ENCODE measurements around the gene RFX2. TPM values are rescaled to one million over a fixed set of nuclear protein-coding genes. Genes with fewer than 3 reads are reported as not detected.

The RFX2 gene
- total and polyA plus RNA-seq, 2 experiments from 2014 or later = 2.3 to 4.9 TPM

DNA sequence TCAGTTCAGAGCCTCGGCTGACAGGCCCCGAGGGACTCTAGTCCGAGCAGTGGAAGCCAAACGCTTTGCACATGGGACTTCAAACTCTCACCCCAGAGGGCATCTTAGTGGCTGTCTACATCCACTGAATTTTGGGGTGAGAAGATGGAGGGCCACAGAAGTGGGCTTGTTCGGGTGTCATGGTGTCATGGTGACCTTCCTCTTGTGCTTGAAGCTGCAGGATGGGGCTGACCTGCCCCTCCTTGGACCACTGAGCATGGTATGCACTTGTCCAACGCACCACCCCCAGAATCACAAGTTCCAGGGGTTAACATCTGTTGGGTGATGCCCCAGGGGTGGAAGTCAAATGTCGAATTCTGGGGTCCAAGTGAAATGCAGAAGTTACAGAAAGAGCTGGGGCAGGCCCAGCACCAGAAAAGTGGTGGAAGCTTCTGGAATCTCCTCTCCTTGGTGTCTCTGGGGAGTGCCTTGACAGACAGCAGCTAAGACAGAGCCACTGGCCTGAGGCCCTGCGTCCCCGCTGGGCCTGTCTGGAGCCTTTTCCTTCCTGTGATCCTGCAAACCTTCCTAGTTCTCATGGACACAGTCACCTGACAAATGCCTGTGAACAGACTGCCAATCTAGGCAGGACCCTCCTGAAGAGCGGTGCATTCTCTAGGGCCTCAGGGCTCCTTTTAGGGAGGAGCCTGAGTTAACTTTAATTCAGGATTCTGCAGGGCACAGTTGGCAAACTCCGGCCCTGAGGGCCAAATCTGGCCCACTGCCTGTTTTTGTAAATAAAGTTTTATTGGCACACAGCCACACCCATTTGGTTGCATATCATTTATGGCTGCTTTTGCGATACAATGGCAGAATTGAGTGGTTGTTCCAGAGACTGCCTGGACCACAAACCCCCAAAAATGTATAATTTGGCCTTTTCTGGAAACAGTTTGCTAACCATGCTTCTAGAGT, 67.2 kb downstream of the RFX2 start:
- no peak overlapping the region for H2AFZ ChIP-seq
- H3K36me3 ChIP-seq (replicated peaks; ENCODE audit: insufficient read depth, low read depth) = no peaks in the 10 kb centered on the region
- 93% methylated on average over 12 of the region's 12 CpGs for WGBS (ENCODE audit: low lambda C conversion rate, missing lambda C conversion rate)
- H3K4me3 ChIP-seq = no peak overlapping the region
- H3K4me2 ChIP-seq = no peak overlapping the region
- no peaks in the 10 kb centered on the region for H3K79me2 ChIP-seq
- no peaks in the 10 kb centered on the region for H3K9me3 ChIP-seq (ENCODE audit: low read depth)
- H3K27ac ChIP-seq = no peak overlapping the region
- no peaks in the 10 kb centered on the region for H3K4me1 ChIP-seq (ENCODE audit: insufficient read depth)
- TF ChIP-seq EZH2 (IDR thresholded peaks at IDR 0.05; ENCODE audit: borderline replicate concordance) = no peak
- TF ChIP-seq, protein P1, sequence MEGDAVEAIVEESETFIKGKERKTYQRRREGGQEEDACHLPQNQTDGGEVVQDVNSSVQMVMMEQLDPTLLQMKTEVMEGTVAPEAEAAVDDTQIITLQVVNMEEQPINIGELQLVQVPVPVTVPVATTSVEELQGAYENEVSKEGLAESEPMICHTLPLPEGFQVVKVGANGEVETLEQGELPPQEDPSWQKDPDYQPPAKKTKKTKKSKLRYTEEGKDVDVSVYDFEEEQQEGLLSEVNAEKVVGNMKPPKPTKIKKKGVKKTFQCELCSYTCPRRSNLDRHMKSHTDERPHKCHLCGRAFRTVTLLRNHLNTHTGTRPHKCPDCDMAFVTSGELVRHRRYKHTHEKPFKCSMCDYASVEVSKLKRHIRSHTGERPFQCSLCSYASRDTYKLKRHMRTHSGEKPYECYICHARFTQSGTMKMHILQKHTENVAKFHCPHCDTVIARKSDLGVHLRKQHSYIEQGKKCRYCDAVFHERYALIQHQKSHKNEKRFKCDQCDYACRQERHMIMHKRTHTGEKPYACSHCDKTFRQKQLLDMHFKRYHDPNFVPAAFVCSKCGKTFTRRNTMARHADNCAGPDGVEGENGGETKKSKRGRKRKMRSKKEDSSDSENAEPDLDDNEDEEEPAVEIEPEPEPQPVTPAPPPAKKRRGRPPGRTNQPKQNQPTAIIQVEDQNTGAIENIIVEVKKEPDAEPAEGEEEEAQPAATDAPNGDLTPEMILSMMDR (IDR thresholded peaks at IDR 0.05; ENCODE audit: poor library complexity) = no peak
- no peak for DNase-seq (ENCODE audit: low spot score)
- H3K27me3 ChIP-seq = no peaks in the 10 kb centered on the region
- no peaks in the 10 kb centered on the region for H4K20me1 ChIP-seq (ENCODE audit: insufficient read depth, poor library complexity, severe bottlenecking)
- no peaks in the 10 kb centered on the region for H3K9me2 ChIP-seq (replicated peaks; ENCODE audit: insufficient read depth)

DNA sequence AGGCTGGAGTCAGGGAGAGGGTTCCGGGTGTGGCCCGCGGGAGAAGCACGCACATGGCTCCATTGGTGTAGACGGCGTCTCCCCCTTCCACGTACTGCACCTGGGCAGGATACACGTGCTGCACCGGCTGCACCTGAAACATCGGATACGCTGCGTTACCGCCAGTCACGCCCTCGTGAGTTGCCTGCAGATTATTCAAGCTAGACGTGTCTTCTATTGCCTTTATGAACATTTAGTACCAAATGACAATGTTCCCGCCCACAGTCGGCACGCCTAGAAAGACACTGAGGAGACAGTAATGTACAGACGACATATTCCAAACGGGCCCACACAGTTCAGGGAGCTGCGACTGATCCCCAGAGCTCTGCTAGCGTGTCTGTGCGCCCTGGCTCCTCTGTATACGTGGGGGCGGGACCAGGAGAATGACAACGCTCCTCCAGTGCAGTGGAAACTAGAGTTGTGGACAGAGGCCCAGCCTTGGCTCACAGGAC, 68.3 kb downstream of the RFX2 start:
- TF ChIP-seq EZH2phosphoT487 (IDR thresholded peaks at IDR 0.05; ENCODE audit: low read depth, severe bottlenecking, unreplicated experiment) (no peak), EZH2 (IDR thresholded peaks at IDR 0.05; ENCODE audit: borderline replicate concordance) (no peak)
- TF ChIP-seq, protein P1 (IDR thresholded peaks at IDR 0.05; ENCODE audit: poor library complexity) = no peak
- Histone ChIP-seq H4K20me1 (ENCODE audit: insufficient read depth, poor library complexity, severe bottlenecking) (no peaks in the 10 kb centered on the region), H2AFZ (no peak overlapping the region), H3K27me3 (no peaks in the 10 kb centered on the region), H3K4me1 (ENCODE audit: insufficient read depth) (no peaks in the 10 kb centered on the region), H3K36me3 (replicated peaks; ENCODE audit: insufficient read depth, low read depth) (no peaks in the 10 kb centered on the region), H3K9me2 (replicated peaks; ENCODE audit: insufficient read depth) (no peaks in the 10 kb centered on the region), H3K9me3 (ENCODE audit: low read depth) (no peaks in the 10 kb centered on the region), H3K27ac (no peak overlapping the region), H3K4me3 (no peak overlapping the region), H3K4me2 (no peak overlapping the region), H3K79me2 (no peaks in the 10 kb centered on the region)
- WGBS (ENCODE audit: low lambda C conversion rate, missing lambda C conversion rate) = 94% methylated on average over 27 of the region's 27 CpGs
- no peak for DNase-seq (ENCODE audit: low spot score)

DNA sequence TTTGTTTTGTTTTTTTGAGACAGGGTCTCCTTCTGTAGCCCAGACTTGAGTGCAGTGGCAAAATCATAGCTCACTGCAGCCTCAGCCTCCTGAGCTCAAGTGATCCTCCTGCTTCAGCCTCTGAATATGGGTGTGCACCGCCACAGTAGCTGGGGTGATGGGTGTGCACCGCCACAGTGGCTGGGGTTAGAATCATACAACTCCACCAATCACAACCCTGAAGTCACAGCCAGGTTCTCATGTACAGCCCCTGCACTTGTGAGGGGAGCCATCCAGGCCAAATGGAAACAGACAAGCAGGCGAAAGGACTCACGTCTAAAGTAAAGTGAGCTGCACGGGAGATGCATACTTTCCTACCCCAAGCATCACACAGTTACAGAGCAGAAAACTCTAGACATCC, 69.2 kb downstream of the RFX2 start:
- H2AFZ ChIP-seq = no peak overlapping the region
- no peaks in the 10 kb centered on the region for H3K27me3 ChIP-seq
- H3K36me3 ChIP-seq (replicated peaks; ENCODE audit: insufficient read depth, low read depth) = no peaks in the 10 kb centered on the region
- H3K4me3 ChIP-seq = no peak overlapping the region
- TF ChIP-seq EZH2 (IDR thresholded peaks at IDR 0.05; ENCODE audit: borderline replicate concordance) (no peak), EZH2phosphoT487 (IDR thresholded peaks at IDR 0.05; ENCODE audit: low read depth, severe bottlenecking, unreplicated experiment) (no peak)
- TF ChIP-seq, protein P1 (IDR thresholded peaks at IDR 0.05; ENCODE audit: poor library complexity) = no peak
- no peaks in the 10 kb centered on the region for H3K9me2 ChIP-seq (replicated peaks; ENCODE audit: insufficient read depth)
- H4K20me1 ChIP-seq (ENCODE audit: insufficient read depth, poor library complexity, severe bottlenecking) = no peaks in the 10 kb centered on the region
- no peak for DNase-seq (ENCODE audit: low spot score)
- no peaks in the 10 kb centered on the region for H3K79me2 ChIP-seq
- no peaks in the 10 kb centered on the region for H3K9me3 ChIP-seq (ENCODE audit: low read depth)
- WGBS (ENCODE audit: low lambda C conversion rate, missing lambda C conversion rate) = 87% methylated on average over 5 of the region's 5 CpGs
- no peak overlapping the region for H3K27ac ChIP-seq
- no peak overlapping the region for H3K4me2 ChIP-seq
- H3K4me1 ChIP-seq (ENCODE audit: insufficient read depth) = no peaks in the 10 kb centered on the region
